Memory B cell (primary cell): ENCODE measurements around the gene KRT15.

Source experiments
- ATAC-seq: fragments of 150-1000 bp; cut with Tn5 transposase; 2 replicates; pipeline ENCODE4 v1.10.0; 2021; ENCODE audit warnings: low read depth, mild to moderate bottlenecking, moderate library complexity
- DNase-seq, 2 donors: peaks; one replicate each; pipeline ENCODE4 v3.0.0; 2022; ENCODE audit warnings: low spot score in 2 of 2
- H3K27ac Mint-ChIP-seq: one replicate; pipeline ENCODE4 v1.8.0; 2022; ENCODE audit warnings: mild to moderate bottlenecking, moderate library complexity, mixed read lengths
- H3K27me3 Mint-ChIP-seq: one replicate; pipeline ENCODE4 v1.8.0; 2022; ENCODE audit warnings: mixed read lengths
- H3K36me3 Mint-ChIP-seq: one replicate; pipeline ENCODE4 v1.8.0; 2022; ENCODE audit warnings: mild to moderate bottlenecking, mixed read lengths
- H3K4me1 Mint-ChIP-seq: one replicate; pipeline ENCODE4 v1.8.0; 2022; ENCODE audit warnings: mixed read lengths
- H3K4me3 Mint-ChIP-seq: one replicate; pipeline ENCODE4 v1.8.0; 2022; ENCODE audit warnings: mild to moderate bottlenecking, moderate library complexity, mixed read lengths
- H3K9me3 Mint-ChIP-seq: one replicate; pipeline ENCODE4 v1.8.0; 2022; ENCODE audit warnings: mixed read lengths

The KRT15 gene

GRCh38 chr17:41492771-41493170 lies 25.9 kb downstream of the KRT15 start:
- no peak for DNase-seq
- no peaks in the 10 kb centered on the region for H3K36me3 Mint-ChIP-seq
- ATAC-seq: no peak
- no peaks in the 10 kb centered on the region for H3K9me3 Mint-ChIP-seq
- H3K27ac Mint-ChIP-seq: no peak overlapping the region
- peaks cover 2% of the 10 kb centered on the region for H3K27me3 Mint-ChIP-seq
- H3K4me3 Mint-ChIP-seq: no peak overlapping the region
- H3K4me1 Mint-ChIP-seq: peaks cover 10% of the 10 kb centered on the region

DNA sequence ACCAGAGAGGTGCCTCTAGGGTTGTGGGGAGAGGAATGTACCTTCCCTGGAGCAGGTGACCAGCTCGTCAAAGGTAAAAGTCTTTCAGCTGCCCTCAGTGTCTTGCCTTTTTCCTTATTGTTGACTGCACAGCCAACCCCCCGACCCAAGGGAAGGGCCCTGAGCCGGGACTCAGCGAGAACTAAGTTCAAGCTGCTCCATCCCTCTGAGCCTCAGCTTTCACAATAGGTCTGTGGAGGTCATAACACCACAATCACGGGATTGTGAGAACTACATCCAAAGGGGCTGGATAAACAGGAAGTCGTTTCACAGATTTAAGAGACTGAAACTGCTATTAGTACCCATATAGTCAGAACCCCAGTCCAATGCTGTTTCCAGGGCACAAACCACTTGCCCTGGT lies 26.3 kb downstream of the KRT15 start:
- Mint-ChIP-seq H3K27ac (no peak overlapping the region), H3K9me3 (no peaks in the 10 kb centered on the region), H3K4me3 (no peak overlapping the region), H3K4me1 (peaks cover 10% of the 10 kb centered on the region), H3K27me3 (peaks cover 4% of the 10 kb centered on the region), H3K36me3 (no peaks in the 10 kb centered on the region)
- ATAC-seq (no peak), DNase-seq (no peak)

DNA sequence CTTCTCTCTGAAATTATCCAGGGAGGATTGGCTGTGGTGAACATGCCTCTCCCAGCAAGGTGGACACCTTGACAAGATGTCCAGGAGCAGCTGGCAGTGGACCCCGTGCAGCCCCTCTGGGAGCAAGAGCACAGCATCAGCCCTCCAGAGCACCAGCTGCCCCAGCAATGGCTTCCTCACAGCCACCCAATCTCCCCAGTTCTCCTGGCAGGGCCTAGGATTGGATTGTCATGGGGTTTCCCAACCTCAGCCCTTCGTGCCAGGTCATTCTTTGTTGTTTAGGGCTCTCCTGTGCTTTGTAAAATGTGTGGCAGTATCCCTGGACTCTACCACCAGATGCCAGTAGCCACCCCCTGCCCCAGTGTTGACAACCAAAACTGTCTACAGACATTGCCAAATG lies 27.2 kb downstream of the KRT15 start:
- Mint-ChIP-seq H3K9me3 (no peaks in the 10 kb centered on the region), H3K4me3 (no peak overlapping the region), H3K36me3 (no peaks in the 10 kb centered on the region), H3K27ac (no peak overlapping the region), H3K4me1 (peaks cover 7% of the 10 kb centered on the region), H3K27me3 (peaks cover 5% of the 10 kb centered on the region)
- DNase-seq: no peak
- no peak for ATAC-seq

DNA sequence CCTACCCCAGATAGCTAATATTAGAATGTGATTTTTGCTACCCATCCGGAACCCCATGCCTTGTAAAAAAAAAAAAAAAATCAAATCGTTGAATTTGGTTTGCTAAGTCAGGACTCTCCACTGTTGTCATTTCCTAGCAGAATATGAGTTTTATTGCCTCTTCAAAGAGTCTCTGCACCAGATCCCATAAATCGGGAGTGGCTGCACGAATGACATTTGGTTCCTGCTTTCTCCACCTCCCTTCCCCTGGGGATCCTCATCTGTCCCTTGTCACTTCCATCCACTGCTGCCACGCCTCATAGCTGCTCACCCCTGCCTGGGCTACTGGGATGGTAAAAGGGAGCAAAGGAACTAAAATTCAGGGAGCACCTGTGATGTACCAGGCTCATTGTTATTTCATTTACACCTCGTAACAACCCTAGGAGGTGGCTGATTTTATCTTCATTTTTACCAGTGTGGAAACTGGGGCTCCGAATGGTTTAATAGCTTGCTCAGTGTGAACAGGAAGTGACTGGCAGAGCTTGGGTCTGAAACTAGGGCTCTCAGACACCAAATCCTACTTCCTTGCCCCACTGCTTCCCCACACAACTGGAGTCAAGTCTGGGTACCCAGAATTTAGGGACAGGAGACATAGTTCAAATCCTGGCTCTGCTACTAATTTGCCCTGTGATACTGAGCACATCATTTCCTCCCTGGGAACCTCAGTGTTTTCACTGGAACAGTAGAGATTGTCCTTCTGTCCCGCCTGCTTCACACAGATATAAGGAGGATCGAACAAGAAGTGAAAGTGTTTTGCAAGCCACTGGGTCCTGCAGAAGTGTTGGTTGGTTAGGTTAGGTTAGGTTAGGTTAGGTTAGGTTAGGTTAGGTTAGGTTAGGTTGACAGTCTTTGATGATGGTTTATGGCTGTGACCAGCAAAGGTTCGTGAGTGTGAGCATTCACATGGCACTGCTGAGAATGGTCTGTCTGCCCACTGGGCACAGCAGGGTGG lies 28.4 kb downstream of the KRT15 start:
- peaks cover 7% of the 10 kb centered on the region for H3K4me1 Mint-ChIP-seq
- no peak overlapping the region for H3K4me3 Mint-ChIP-seq

GRCh38 chr17:41489531-41489930 lies 29.2 kb downstream of the KRT15 start, which contains the start of gene KRT36:
Gene KRT36 (minus strand): TSS chr17:41489910. CDS start chr17:41489864, 46 bp downstream.
- Mint-ChIP-seq H3K27me3 (peaks cover 10% of the 10 kb centered on the region), H3K4me3 (no peak within 1 kb of the TSS), H3K36me3 (no peaks in the 10 kb centered on the region), H3K27ac (no peak within 1 kb of the TSS), H3K4me1 (peaks cover 7% of the 10 kb centered on the region), H3K9me3 (no peaks in the 10 kb centered on the region)
- DNase-seq: no peak
- no peak for ATAC-seq

More for the DNA sequence above, 28.4 kb downstream of the KRT15 start:
- Mint-ChIP-seq H3K9me3 (no peaks in the 10 kb centered on the region), H3K27ac (no peak overlapping the region), H3K36me3 (no peaks in the 10 kb centered on the region), H3K27me3 (peaks cover 8% of the 10 kb centered on the region)
- peak; percentile 19 for ATAC-seq
- DNase-seq: no peak

GRCh38 chr17:41486809-41487530 lies 31.7 kb downstream of the KRT15 start:
- no peak for ATAC-seq
- no peak overlapping the region for H3K4me3 Mint-ChIP-seq

GRCh38 chr17:41486316-41486715 lies 32.4 kb downstream of the KRT15 start:
- DNase-seq (no peak), ATAC-seq (no peak)
- Mint-ChIP-seq H3K9me3 (no peaks in the 10 kb centered on the region), H3K27ac (no peak overlapping the region), H3K4me3 (no peak overlapping the region), H3K36me3 (no peaks in the 10 kb centered on the region), H3K4me1 (peaks cover 7% of the 10 kb centered on the region), H3K27me3 (peaks cover 10% of the 10 kb centered on the region)

More at GRCh38 chr17:41486809-41487530, 31.7 kb downstream of the KRT15 start:
- DNase-seq: peak in 1 of 2 donors; percentile 15
- H3K4me1 Mint-ChIP-seq: peaks cover 7% of the 10 kb centered on the region
- H3K27ac Mint-ChIP-seq: no peak overlapping the region
- no peaks in the 10 kb centered on the region for H3K36me3 Mint-ChIP-seq
- H3K27me3 Mint-ChIP-seq: peaks cover 10% of the 10 kb centered on the region
- H3K9me3 Mint-ChIP-seq: no peaks in the 10 kb centered on the region

GRCh38 chr17:41484920-41485904 lies 33.5 kb downstream of the KRT15 start:
- H3K4me1 Mint-ChIP-seq: peaks cover 3% of the 10 kb centered on the region
- DNase-seq (no peak), ATAC-seq (no peak)
- H3K9me3 Mint-ChIP-seq: no peaks in the 10 kb centered on the region
- H3K27ac Mint-ChIP-seq: no peak overlapping the region
- peaks cover 10% of the 10 kb centered on the region for H3K27me3 Mint-ChIP-seq
- no peaks in the 10 kb centered on the region for H3K36me3 Mint-ChIP-seq
- H3K4me3 Mint-ChIP-seq: no peak overlapping the region

- H3K27me3 Mint-ChIP-seq: peaks cover 9% of the 10 kb centered on the region
Measured at GRCh38 chr17:41483991-41484826, 34.5 kb downstream of the KRT15 start.

DNA sequence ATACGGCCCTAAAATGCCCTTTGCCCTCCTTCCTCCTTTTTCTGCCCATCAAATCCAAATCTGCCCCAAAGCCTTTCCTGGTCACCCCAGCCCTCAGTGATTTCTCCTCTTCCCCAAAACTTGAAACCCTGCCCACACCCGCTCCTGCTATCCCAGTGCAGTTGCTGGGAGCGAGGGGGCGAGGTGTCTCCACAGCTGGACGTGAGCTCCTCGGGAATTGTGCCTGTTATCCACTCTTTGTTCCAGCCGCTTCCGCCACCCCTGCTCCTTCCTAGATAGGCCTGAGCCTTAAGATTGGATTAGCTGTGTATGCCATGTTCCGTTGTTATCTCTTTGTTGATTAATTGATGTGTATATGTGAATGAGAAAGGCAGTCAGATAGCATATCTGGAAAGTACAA lies 35.2 kb downstream of the KRT15 start:
- Mint-ChIP-seq H3K27me3 (peaks cover 11% of the 10 kb centered on the region), H3K4me3 (no peak overlapping the region), H3K36me3 (no peaks in the 10 kb centered on the region), H3K9me3 (no peaks in the 10 kb centered on the region), H3K27ac (no peak overlapping the region), H3K4me1 (peaks cover 4% of the 10 kb centered on the region)
- ATAC-seq: no peak
- no peak for DNase-seq

More at GRCh38 chr17:41483991-41484826, 34.5 kb downstream of the KRT15 start:
- DNase-seq (no peak), ATAC-seq (no peak)
- Mint-ChIP-seq H3K4me3 (no peak overlapping the region), H3K36me3 (no peaks in the 10 kb centered on the region), H3K9me3 (no peaks in the 10 kb centered on the region), H3K27ac (no peak overlapping the region), H3K4me1 (peaks cover under 1% of the 10 kb centered on the region)

DNA sequence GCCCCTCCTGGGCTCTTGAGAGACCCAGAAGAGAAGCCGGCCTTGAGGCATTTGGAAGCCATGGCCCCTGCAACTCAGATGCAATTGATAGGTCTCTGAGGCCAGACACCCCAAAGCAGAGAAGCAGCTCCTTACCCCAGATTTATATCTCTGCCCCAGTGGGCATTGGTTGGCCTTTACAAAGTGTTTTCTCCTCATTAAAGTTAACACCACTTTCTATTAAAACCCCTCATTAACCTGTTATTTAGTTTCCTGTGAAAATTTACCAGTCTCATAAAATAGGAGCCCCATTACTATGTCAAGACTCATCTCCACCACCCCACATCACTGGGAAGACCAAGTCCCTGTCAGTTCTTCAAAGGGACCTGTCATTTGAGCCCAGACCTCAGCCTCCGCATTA lies 37.7 kb downstream of the KRT15 start, which contains the start of gene KRT35:
TSS of gene KRT35 (minus strand) at position 116 of the 400 bp plus-strand sequence. CDS start at position 62, 54 bp downstream.
- H3K27me3 Mint-ChIP-seq: peaks cover 6% of the 10 kb centered on the region
- H3K9me3 Mint-ChIP-seq: no peaks in the 10 kb centered on the region
- H3K4me3 Mint-ChIP-seq: no peak within 1 kb of the TSS
- H3K4me1 Mint-ChIP-seq: peaks cover 4% of the 10 kb centered on the region
- H3K36me3 Mint-ChIP-seq: no peaks in the 10 kb centered on the region
- no peak for ATAC-seq
- no peak for DNase-seq
- H3K27ac Mint-ChIP-seq: no peak within 1 kb of the TSS

GRCh38 chr17:41480581-41480980 lies 38.1 kb downstream of the KRT15 start:
- Mint-ChIP-seq H3K4me3 (no peak overlapping the region), H3K27me3 (peaks cover 5% of the 10 kb centered on the region), H3K27ac (no peak overlapping the region), H3K9me3 (no peaks in the 10 kb centered on the region), H3K4me1 (peaks cover 4% of the 10 kb centered on the region), H3K36me3 (no peaks in the 10 kb centered on the region)
- ATAC-seq (no peak), DNase-seq (no peak)
